ENCODE measurements around the gene KRTAP4-9.

DNA sequence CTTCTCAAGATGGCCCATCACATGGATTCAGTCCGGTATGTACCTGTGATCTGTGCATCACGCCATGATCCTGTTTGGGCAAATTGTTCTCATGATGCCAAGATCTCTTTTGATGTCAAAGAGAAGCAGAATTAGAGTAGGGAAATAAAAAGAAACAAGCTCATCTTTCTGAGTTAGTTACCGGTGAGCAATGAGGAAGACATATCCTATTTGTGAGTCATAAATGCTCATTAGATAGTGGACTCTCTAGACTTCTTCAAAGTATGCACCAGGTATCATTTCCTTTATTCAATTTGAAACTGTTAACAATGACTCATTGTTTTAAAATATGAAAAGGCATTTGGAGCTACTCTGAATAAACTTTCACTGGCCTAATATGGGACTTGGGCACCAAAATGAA, 26.8 kb downstream of the KRTAP4-9 start:
- TF ChIP-seq, protein P1, sequence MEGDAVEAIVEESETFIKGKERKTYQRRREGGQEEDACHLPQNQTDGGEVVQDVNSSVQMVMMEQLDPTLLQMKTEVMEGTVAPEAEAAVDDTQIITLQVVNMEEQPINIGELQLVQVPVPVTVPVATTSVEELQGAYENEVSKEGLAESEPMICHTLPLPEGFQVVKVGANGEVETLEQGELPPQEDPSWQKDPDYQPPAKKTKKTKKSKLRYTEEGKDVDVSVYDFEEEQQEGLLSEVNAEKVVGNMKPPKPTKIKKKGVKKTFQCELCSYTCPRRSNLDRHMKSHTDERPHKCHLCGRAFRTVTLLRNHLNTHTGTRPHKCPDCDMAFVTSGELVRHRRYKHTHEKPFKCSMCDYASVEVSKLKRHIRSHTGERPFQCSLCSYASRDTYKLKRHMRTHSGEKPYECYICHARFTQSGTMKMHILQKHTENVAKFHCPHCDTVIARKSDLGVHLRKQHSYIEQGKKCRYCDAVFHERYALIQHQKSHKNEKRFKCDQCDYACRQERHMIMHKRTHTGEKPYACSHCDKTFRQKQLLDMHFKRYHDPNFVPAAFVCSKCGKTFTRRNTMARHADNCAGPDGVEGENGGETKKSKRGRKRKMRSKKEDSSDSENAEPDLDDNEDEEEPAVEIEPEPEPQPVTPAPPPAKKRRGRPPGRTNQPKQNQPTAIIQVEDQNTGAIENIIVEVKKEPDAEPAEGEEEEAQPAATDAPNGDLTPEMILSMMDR (IDR thresholded peaks at IDR 0.05; ENCODE audit: low read length) = no peak
- no peak for TF ChIP-seq EZH2 (optimal IDR thresholded peaks at IDR 0.05; ENCODE audit: low read depth, low read length)

Data from MM.1S (cell line).